ENCODE data around the gene SUPT4H1.

- TF ChIP-seq CTCF (IDR thresholded peaks at IDR 0.05; ENCODE audit: low read depth, low read length) (no peak), EZH2phosphoT487 (IDR thresholded peaks at IDR 0.05; ENCODE audit: low read depth) (no peak)
Observed at GRCh38 chr17:58352596-58353388, 791 bp upstream of the SUPT4H1 start.

Data from OCI-LY3 (cell line).